Caki2 (cell line): Measurements from ENCODE around the gene MEGF10. TPM values are rescaled to one million over a fixed set of nuclear protein-coding genes. Genes with fewer than 3 reads are reported as not detected.

Experiments
- DNase-seq: peaks from one replicate; pipeline ENCODE4 v3.0.0-alpha.2; 2015; ENCODE audit warnings: low read depth
- in situ Hi-C: cut with HindIII; loops from 2 replicates; pipeline ENCODE4 v1.10.0; 2016; ENCODE audit warnings: low sequenced_read_pairs, low pct_unique_long_range_greater_than_20kb, mixed read lengths
- total RNA-seq: library from RNA; depleted of rRNA; stranded (reverse); fragments of >200 nt; shearing (Covaris generic); gene quantifications from 2 replicates; pipeline ENCODE4 v1.2.3, GENCODE V29; 2014; ENCODE audit warnings: low replicate concordance

Gene MEGF10
- total RNA-seq, 1 experiment from 2014 or later = not detected

DNA sequence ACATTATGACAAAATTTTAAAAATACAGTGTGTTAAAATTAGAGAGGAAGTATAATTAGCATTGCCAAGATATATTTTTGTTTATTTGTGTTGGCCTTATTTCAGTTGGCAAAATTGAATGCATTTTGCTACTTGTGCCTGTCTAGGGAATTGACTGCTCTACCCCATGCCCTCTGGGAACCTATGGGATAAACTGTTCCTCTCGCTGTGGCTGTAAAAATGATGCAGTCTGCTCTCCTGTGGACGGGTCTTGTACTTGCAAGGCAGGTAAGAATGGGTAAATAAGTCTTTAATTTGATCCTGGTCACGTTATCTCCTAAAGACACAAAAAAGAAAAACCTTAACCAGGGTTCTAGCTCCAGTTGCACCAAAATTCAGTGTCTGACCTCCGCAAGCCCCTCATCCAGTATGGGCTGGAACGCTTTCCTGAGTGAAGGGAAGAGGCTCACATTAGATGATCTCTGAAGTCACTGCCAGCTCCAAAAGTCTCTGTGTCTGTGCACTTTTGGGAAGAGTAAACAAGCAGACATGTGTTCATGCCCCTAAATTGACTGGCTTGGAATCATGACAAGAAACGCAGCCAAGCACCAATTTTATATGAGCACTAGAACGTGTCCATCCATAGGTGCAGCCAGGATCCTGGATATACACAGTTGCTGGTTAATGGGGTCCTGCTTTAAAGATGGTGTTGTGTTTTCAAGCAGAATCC is 128.5 kb downstream of the MEGF10 start:
- no peak for DNase-seq
- in situ Hi-C loops = no loop called here

DNA sequence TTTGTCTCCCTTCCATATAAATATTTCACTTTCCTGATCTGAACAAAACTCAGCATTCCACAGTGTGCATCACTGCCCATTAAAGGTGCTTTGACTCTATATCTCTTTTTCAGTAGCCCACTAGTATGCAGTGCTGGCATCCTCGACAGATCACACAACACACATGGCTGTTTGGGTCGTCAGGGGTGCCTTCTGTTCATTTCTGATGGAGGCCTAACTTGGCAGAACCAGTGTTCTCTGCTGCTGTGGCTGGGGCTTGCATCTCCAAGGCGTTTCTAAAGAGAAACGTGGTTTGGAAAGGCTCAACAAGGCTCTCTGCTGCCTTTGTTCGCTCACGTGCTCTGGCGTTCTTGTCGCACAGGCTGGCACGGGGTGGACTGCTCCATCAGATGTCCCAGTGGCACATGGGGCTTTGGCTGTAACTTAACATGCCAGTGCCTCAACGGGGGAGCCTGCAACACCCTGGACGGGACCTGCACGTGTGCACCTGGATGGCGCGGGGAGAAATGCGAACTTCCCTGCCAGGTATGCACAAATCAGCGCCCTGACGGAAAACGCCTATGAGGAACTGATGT is 129.2 kb downstream of the MEGF10 start:
- no peak for DNase-seq
- in situ Hi-C loops = no loop called here

DNA sequence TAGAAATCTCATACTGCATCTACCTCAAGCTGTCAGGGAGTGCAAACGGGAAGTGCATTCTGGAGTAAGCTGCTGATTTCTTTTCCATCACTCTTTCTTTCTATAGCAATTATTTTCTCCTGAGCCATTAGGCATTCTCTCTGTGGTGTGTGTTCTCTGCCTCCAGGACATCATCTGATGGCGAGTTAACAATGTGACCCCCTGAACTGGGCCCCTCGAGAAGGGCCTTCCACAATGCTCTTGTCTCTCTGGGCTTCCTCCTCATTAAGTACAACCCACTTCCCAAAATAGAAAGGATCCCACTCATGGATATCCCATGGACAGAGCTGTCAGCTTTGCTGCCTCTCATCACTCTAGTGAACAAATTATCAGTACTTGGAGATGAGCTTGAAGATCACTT is 130.2 kb downstream of the MEGF10 start:
- no peak for DNase-seq
- in situ Hi-C loops = no loop called here

DNA sequence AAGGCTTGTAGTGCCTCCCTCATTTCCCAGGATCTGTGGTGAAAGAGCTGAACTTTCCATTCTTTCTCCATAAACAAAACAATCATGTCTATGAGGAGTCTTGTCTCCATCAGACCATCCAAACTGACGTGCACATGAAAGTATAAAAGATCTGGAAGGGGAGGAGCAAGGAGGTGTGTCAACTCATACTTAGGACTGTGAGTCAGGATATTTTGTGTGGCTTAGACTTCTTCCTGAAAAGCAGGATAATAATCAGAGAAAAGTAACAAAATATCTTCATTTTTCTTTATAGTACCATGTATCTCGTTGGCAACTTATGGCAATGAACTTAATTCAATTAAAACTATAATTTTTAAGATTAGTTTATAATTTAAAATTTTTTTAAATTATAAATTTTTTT is 130.9 kb downstream of the MEGF10 start:
- in situ Hi-C loops = no loop called here
- DNase-seq = no peak

DNA sequence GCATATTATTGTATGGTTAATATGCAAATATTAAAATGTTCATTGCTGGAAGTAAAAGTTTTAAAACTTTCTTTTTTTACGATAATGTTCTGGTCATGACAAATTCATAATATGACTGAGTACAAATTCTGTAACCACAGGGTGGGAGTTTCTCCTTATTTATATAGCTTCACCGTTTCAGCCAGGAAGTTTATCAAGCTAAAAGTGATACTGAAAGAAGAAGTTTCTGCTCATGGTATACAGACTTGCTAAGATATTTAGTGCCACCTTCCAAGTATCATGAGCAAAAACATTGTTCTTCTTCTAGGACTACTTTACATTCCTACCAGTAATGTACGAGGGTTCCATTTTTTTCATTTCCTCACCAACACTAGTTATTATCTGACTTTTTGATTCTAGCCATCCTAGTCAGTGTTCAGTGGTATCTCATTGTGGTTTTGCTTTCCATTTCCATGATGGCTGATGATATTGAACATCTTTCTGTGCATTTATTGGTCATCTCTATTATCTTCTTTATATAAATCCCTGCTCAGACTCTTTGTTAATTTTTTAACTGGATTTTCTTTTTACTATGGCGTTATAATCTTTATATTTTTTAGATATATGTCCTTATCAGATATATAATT is 132.7 kb downstream of the MEGF10 start:
- in situ Hi-C loops = no loop called here
- DNase-seq = no peak

DNA sequence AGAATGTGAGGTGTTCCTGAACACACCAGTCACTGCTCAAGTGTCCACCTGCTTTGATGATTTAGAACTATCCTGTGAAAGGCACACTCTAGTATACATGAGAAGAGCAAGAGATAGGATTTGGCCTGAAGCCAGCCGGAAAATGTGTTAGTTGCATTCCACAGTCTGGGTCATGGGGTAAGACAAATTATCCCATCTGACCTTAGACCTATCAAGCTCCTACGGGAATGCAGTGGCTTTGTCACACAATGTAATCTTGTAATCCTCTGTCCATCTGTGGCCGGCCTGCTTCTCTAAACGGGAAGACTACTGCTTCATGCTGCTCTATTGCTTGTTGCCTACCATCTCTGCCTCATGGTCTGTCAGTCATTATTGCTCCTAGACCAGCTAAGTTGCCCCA is 134.4 kb downstream of the MEGF10 start:
- in situ Hi-C loops = no loop called here
- no peak for DNase-seq

DNA sequence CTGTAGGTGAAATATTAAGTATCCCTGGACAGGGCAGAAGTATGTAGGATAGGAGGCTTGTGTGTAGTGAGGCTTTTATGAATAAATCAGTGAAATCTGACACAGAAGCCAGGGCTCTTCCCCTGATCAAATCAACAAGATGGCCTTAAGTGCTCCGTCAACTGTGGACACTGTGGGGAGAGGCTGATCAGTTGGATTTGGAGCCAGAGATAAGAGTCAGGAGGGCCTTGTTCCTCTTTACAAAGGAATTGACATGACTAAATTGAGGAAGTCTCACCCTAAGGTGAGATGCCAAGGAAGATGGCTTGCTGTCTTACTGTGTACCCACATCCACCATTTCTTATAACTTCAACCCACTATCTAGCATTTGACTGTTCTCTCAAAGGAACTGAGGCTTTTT is 135.3 kb downstream of the MEGF10 start:
- no peak for DNase-seq
- in situ Hi-C loops = no loop called here

DNA sequence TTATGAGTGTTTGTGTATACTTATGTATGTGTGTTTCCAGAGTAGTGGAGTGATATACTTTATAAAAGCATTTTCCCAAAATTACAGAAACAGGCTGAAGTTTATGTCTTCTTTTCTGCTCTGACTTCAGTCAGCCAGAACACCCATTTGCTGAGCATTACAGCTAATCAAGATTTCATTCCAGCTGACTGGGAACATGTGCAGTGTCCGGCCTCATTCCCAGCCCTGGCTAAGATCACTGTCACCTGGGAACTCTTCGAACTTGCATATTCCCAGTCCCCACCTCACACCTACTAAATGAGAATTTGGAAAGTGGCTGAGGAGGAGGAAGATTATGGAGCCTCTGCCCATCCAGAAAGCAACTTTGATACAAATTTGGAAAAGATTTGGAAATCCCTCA is 136.1 kb downstream of the MEGF10 start:
- DNase-seq = no peak

DNA sequence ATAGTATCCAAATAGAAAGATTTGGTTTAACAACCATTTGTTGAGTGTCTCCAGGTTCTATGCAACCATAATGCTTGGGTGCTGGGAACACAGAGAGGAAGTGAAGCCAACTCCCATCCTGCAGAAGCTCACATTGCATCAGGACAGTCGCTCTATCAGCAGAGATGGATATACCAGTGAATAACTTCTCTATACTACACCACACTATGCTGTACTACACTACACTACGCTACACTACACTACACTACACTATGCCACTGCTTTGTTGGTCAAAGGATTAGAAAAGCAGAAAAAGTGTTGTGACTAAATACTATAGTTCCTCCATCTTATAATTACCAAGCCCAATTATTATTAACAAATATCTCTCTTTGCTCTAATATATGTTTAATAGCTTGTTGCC is 137.7 kb downstream of the MEGF10 start:
- in situ Hi-C loops = no loop called here

More for the DNA sequence above, 136.1 kb downstream of the MEGF10 start:
- in situ Hi-C loops = no loop called here

DNA sequence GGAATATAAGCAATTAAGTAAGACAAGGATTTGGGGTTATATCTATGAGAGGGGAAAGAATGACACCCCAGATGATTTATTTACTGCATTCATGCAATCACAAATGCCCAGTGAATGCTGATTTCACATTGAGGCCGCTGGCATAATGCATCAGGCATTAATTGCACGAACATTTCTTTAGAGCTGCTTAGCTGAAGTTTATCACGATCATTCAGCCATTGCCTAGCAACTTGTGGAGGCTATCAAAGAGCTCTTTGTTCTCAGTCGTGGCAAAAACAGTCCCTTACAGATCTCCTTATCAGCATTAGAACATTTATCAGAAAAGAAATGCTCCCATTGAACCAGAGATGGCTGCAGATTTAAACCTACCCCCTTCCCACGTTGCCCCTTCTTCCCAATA is 138.2 kb downstream of the MEGF10 start:
- DNase-seq = no peak
- in situ Hi-C loops = no loop called here

More for the DNA sequence above, 137.7 kb downstream of the MEGF10 start:
- no peak for DNase-seq

DNA sequence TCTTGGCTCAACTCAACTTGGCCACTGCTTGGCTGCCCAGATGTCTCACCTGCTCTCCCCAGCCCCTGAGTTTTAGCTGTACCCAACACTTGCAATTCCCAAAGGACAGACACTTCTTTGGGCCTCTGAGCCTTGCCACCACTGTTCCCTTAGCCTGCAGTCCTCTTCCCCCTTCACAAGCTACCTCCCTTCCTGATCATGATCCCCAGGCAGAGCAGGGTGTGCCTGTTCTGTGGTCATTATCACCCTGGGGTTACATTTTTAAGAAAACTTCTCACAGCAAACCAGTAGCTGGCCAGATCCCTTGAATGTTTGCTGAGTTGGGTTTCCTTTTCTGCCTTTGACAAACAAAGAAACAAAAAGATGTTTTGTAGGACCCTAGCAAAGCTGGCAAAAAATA is 139.3 kb downstream of the MEGF10 start:
- in situ Hi-C loops = no loop called here
- DNase-seq = no peak

DNA sequence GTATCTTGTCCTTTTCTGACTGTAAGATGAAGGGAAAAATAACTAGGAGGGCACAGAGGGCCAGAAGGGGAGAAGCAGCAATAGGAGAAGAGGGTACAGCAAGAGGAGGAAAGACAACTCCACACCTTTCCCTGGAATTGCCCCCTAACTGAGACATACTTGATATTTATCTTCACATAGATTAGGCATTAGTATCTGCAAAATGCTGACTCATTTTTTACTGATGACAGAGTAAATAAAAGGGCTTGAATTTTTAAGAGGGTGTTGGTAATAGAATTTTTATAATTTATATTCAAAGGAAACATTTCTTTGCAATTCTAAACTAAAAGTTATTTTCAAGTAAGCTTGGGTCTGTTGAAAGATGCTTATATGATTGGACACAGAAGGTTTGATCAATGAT is 140.0 kb downstream of the MEGF10 start:
- no peak for DNase-seq
- in situ Hi-C loops = no loop called here

DNA sequence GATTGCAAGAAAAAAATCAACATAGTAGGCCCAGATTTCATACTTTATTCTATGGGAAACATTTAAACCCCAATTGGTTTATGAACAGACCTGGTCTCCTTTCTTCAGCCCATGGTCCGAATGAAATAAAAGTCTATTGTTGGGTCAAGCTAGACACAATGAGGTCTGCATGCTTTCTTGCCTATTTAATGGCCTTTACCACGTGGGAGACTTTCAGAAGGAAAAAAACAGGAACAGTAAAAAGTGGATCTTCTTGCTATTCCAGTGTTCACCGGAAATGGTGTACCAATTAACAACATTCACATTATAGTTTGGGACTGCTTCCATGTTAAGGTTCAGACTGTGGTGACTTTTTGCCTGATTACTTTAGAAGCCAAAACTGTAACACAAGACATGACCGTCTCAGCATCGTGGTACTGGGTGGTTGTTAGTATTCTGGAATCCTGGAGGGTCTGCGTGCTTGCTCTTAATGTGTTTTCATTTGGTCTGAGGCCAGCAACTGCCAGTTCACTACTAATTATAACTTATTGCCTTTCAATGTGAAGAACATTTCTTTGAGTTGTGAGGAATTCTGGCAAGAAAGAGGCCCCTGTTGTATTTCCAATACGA is 141.5 kb downstream of the MEGF10 start:
- DNase-seq = no peak
- in situ Hi-C loops = no loop called here

DNA sequence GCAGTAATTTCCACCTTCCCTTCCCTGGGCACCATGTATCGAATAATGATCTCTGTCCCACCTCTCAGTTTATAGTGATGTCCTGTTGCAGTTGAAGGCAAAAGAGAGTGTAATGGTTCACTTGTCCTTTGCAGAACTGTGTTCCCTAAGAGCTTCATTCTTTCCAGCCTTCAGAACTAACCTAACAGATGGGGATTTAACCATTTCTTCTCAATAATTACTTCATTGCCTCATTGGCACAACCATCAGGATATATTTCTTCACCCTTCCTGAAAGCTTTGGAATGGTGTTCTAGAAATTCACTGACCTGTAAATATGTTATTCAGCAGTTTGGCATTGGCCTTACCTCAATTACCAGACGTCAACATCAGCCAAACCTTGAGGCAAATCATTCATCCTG is 142.9 kb downstream of the MEGF10 start:
- in situ Hi-C loops = no loop called here
- DNase-seq = no peak

DNA sequence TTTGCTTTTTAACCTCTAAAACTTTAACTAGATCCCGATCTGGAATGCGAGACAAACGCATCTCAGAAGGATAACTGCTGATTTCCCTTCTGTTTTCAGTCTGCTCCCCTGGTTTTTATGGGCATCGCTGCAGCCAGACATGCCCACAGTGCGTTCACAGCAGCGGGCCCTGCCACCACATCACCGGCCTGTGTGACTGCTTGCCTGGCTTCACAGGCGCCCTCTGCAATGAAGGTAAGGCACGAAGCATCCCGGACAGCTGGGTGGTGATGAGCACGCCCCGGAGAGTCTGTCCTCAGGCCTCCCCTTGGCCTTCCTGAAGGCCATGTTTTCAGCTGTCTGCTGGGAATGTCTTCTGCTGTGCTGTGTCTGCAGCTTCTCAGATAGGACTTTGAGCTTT is 144.0 kb downstream of the MEGF10 start:
- in situ Hi-C loops = no loop called here
- no peak for DNase-seq

DNA sequence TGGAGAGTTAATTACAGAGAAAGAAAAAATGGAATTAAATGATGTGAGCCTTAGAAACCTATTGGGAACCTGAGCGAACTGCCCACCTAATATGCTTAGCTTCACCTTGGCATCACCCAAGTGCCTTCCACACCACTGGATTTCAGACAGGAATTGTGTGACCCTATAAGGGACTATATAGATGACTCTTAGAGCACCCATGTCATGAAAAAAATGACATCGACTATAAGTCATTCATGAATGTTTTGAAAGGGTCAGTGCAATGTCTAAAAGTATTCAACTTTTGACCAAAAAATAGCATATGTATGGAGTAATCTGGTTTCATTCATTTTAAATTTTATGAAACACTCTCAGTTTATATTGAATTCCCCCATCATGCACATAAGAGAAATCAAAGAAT is 145.2 kb downstream of the MEGF10 start:
- no peak for DNase-seq
- in situ Hi-C loops = no loop called here

DNA sequence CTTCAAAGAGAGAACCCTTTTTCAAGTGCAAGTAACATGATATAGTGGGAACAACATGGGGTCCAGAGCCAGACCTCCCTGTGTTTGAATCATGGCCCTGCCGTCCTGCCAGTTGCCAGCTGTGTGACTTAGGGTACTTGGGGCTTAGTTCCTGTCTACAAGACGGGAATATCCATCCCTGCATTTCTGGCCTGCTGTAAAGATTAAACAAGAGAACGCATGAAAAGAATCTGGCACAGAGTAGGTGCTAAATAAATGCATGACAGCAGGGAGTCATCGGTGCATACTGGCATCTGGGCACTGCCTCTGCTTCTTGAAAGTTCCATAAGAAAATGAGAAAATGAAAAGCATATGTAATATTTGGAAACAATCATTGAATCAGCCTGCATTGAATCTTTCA is 149.0 kb downstream of the MEGF10 start:
- in situ Hi-C loops = no loop called here

DNA sequence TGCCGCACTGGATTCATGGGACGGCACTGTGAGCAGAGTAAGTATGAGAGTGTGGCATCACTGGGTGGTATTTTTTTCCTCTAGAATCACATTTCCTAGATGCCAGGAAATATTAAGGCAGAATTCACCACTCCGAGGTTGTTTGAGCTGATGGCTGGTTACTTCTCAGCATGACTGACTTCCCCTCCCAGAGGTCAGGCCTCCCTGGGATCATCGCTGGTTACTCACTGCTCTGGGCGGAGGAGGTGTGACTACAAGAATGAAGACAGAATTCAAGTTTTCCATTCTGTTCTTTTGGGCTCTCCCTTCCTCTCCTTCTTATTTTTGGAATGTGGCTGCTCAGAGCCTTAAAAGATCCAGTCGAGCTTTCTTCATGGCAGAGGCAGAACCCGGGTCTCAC is 150.2 kb downstream of the MEGF10 start:
- DNase-seq = peak; percentile 53
- in situ Hi-C loops = no loop called here

More for the DNA sequence above, 149.0 kb downstream of the MEGF10 start:
- DNase-seq = no peak

DNA sequence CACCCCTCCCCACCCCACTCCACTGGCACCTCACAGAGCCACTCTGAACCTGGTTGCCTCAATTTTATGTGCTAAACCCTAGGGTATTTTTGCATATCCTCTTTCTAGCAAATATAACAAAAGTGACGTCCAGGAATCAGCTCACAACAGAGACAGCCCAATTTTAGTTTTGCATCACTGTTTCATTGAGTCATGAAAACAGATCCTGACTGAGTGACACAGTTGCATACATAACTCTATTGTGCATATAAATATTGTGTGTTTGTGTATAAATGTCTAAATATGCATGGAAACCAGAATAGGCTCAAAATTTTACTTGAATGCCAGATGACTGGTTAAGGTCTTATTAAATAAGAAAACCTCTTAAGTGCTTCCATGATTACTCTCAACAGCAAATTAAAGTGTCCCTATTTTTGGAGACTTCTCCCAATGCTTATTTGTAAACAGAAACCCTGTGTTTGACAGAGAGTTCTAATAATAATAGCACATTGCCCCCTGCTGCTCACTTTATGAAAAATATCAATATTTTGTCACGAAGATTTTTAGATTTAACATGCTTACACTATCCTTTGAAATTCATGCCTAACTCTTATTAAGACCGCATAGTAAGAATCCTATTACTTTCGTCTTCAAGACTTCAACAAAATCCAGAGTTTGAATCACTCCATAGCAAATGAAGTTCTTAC is 151.3 kb downstream of the MEGF10 start:
- no peak for DNase-seq
- in situ Hi-C loops = no loop called here
